HG03378 (cell line): ENCODE measurements around the gene SHROOM2.

Experiments used
- ATAC-seq: cut with Tn5 transposase; IDR thresholded peaks from one replicate; pipeline ENCODE4 v1.9.1; 2021; ENCODE audit warnings: mild to moderate bottlenecking, moderate library complexity; ENCODE audit not compliant: unreplicated experiment

Gene SHROOM2

GRCh38 chrX:9992061-9992460 lies 205.8 kb downstream of the SHROOM2 start:
- no peak for ATAC-seq

GRCh38 chrX:9992724-9993123 lies 206.5 kb downstream of the SHROOM2 start:
- no peak for ATAC-seq

DNA sequence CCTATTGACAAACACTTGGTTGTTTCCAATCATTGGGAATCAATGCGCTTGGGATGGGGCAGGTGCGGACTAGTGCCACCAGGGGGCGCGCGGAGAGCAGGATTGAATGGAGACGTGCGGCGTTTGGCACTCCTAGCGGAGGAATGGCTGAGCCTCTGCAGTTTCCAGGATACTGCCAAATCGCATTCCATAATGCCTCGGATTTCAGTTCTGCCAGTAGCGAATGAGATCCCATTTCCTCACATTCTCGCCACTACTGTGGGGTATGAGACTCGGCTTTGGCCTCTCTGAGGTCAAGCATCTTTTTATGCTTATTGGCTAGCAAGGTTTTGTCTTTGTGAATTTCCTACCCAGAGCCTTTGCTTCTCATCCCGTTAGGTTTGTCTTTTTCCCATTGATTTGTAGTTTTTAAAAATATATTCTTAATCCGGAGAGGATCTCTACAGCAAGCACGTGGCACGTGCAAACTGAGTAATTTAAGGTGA lies 209.7 kb downstream of the SHROOM2 start:
- ATAC-seq = peak; percentile 75

DNA sequence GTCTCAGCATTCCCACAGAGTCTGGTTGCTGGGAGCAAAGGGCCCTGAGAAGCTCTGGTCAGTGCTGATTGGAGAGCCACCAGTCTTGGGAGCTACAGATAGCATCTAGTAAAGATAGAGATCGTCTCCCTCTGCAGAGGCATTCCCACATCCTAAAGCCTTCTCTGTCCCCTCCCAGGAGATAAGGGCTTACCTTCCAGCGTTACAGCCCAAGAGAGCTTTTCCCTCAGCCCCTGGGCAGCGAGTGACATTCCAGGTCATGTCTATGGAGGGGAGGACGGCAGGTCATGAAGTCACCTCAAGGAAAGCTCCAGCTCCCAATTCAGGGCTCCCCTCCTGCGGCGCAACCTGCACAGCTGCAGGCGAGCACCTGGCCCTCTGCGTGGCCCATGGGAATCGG lies 210.8 kb downstream of the SHROOM2 start:
- ATAC-seq = no peak

GRCh38 chrX:9997524-9997923 lies 211.3 kb downstream of the SHROOM2 start:
- peak; percentile 63 for ATAC-seq
